ENCODE data around the gene COL8A2.

Gene COL8A2

DNA sequence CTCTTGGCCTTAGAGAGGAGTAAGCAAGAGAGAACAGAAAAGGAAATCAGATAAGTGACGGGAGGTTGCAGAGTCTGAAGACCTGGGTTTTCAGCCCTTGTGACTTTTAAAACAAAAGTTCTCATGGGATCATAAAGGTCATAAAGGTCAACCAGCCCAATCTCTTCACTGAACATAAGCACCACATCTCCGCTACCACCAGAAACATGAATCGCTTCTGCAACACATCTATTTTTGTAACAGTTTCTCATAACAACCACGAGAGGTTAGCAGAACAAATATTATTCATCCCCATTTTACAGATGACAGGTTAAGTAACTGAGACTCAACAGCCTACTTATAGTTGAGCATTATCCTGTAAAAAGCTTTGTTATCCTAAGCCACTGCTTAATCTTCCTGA is 18.4 kb upstream of the COL8A2 start:
- H3K4me3 ChIP-seq (ENCODE audit: low read depth, low read length) = no peak overlapping the region
- no peak for DNase-seq (ENCODE audit: low read depth, low spot score)
- ChIA-PET POLR2A (no interaction called here), CTCF (interaction anchor here (1.3 to 2.8 kb wide), 4 partner anchors 9 to 142 kb away, joined by 3 to 13 read pairs (median 4); no protein-coding TSS in a partner anchor)
- TF ChIP-seq, protein P1, sequence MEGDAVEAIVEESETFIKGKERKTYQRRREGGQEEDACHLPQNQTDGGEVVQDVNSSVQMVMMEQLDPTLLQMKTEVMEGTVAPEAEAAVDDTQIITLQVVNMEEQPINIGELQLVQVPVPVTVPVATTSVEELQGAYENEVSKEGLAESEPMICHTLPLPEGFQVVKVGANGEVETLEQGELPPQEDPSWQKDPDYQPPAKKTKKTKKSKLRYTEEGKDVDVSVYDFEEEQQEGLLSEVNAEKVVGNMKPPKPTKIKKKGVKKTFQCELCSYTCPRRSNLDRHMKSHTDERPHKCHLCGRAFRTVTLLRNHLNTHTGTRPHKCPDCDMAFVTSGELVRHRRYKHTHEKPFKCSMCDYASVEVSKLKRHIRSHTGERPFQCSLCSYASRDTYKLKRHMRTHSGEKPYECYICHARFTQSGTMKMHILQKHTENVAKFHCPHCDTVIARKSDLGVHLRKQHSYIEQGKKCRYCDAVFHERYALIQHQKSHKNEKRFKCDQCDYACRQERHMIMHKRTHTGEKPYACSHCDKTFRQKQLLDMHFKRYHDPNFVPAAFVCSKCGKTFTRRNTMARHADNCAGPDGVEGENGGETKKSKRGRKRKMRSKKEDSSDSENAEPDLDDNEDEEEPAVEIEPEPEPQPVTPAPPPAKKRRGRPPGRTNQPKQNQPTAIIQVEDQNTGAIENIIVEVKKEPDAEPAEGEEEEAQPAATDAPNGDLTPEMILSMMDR (IDR thresholded peaks at IDR 0.05; ENCODE audit: insufficient read depth, low read length, missing control alignments) = no peak

DNA sequence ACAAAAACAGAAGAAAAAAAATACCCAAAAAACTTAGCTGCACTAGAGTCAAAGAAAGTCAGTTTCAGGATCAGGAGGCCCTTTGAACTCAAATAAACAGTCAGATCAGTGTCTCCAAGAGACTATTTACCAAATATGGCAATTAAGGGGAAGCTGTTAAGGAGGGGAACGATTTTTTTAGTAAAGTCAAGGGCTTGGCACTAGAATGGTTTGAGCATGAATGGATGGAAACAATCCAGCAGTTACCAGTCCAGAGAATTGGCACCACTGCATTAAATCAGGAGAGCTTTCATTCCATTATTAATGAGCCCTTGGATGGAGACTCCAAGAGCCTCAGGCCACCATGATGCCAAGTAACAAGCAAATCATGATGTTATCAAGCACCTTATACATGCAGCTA is 17.1 kb upstream of the COL8A2 start:
- ChIA-PET POLR2A (interaction anchor here (1.0 kb wide), 1 partner anchor 14 kb away, joined by 3 read pairs; no protein-coding TSS in a partner anchor), CTCF (interaction anchor here (0.9 to 2.8 kb wide), 3 partner anchors 8 to 144 kb away, joined by 3 to 13 read pairs (median 3); no protein-coding TSS in a partner anchor)
- DNase-seq (ENCODE audit: low read depth, low spot score) = no peak
- no peak overlapping the region for H3K4me3 ChIP-seq (ENCODE audit: low read depth, low read length)
- TF ChIP-seq, protein P1 (IDR thresholded peaks at IDR 0.05; ENCODE audit: insufficient read depth, low read length, missing control alignments) = no peak

DNA sequence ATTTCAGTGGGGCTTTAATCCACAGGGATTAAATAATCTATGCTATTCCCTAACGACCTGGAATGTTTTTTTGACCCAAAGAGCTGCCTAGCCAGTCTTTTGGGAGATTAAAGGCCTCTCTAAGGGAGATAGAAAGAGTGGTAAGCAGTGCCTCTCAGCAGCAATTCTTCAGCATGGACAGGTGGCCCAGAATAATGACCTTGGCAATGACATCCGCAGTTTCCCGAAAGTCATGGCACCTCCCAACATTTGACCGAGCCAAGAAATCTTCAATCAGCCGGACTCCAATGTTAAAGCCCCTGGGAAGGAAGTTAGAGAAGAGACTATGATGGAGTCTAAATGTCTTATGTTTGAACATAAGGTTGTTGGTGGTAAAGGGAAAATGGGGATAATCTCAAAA is 14.5 kb upstream of the COL8A2 start:
- TF ChIP-seq, protein P1 (IDR thresholded peaks at IDR 0.05; ENCODE audit: insufficient read depth, low read length, missing control alignments) = no peak
- ChIA-PET CTCF (interaction anchor here (0.9 to 1.7 kb wide), 4 partner anchors 10 to 146 kb away, joined by 3 to 5 read pairs (median 4); no protein-coding TSS in a partner anchor), POLR2A (no interaction called here)

DNA sequence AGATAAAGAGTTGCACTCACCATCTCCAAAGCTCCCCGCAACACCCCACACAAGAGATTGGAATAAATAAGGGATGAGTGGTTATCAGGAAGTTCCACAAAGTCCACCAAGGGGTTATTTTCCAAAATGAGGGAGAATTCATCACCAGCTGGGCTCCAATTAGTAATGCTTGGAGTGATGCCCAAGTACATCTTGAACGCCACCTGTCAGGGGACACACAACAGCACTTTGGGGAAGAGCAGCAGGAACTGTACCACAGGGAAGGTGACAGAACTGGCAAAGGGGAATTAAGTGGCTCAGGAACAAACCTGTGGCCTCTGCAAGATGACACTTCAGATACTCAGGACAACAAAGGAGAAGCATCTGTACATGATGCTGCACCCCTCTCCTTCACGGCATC is 12.8 kb upstream of the COL8A2 start:
- ChIA-PET CTCF (interaction anchor here (0.8 to 9.5 kb wide), 6 partner anchors 8 to 148 kb away, joined by 3 to 453 read pairs (median 5); partner anchors contain the start of gene TRAPPC3), POLR2A (interaction anchor here (0.6 kb wide), 1 partner anchor 19 kb away, joined by 3 read pairs; no protein-coding TSS in a partner anchor)
- no peak for DNase-seq (ENCODE audit: low read depth, low spot score)
- no peak overlapping the region for H3K4me3 ChIP-seq (ENCODE audit: low read depth, low read length)
- TF ChIP-seq, protein P1 (IDR thresholded peaks at IDR 0.05; ENCODE audit: insufficient read depth, low read length, missing control alignments) = no peak

More for the DNA sequence above, 14.5 kb upstream of the COL8A2 start:
- H3K4me3 ChIP-seq (ENCODE audit: low read depth, low read length) = no peak overlapping the region
- no peak for DNase-seq (ENCODE audit: low read depth, low spot score)

DNA sequence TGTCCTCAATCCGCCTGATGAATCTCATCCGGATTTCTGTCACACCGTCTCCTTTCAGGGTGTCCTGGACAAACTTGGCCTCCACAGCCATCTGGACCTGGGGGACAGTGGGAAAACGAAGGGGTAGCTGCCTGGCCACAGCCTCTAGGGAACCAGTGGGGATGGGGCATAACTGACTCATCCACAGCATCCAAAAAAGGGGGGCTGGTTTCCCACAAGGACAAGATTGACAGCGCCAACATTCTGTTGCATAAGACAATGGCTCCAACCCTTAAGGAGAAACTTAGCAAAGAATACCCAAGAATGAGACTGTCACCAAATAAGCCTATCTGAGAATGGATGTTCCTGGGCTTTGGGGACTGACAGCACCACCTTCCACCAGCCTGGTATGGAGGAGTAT is 12.2 kb upstream of the COL8A2 start:
- H3K4me3 ChIP-seq (ENCODE audit: low read depth, low read length) = no peak overlapping the region
- POLR2A ChIA-PET = interaction anchor here (1.4 kb wide), 1 partner anchor 12 kb away, joined by 6 read pairs; the partner anchor contains the start of gene TRAPPC3
- CTCF ChIA-PET = interaction anchor here (1.2 to 10.3 kb wide), 5 partner anchors 9 to 52 kb away, joined by 5 to 453 read pairs (median 64); partner anchors contain the start of gene TRAPPC3
- no peak for DNase-seq (ENCODE audit: low read depth, low spot score)
- TF ChIP-seq, protein P1 (IDR thresholded peaks at IDR 0.05; ENCODE audit: insufficient read depth, low read length, missing control alignments) = no peak

DNA sequence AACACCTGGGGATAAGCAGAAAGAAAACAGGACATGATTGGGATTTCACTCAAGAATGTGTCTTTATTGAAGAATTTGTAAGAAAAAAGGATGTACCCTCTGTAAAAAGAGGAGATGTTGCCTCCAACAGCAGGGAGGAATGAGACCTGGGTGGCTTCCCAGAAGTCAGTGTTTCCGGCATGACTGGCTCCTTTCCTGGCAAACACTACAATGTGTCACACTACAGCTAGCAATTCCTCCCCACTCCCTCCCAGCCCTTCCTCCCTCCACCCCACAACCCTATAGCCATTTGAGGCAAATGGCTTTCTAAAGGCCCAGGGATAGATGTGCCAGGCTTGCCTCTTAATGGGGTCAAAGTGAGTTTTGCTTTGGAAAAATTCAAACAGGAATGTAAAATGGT is 11.5 kb upstream of the COL8A2 start:
- CTCF ChIA-PET = interaction anchor here (1.1 to 10.3 kb wide), 7 partner anchors 9 to 149 kb away, joined by 5 to 453 read pairs (median 38); partner anchors contain the start of genes THRAP3 and TRAPPC3
- TF ChIP-seq, protein P1 (IDR thresholded peaks at IDR 0.05; ENCODE audit: insufficient read depth, low read length, missing control alignments) = no peak
- peak; percentile 65 for DNase-seq (ENCODE audit: low read depth, low spot score)
- H3K4me3 ChIP-seq (ENCODE audit: low read depth, low read length) = no peak overlapping the region
- POLR2A ChIA-PET = interaction anchor here (1.4 kb wide), 1 partner anchor 13 kb away, joined by 6 read pairs; the partner anchor contains the start of gene TRAPPC3
